ENCODE results near the gene LSM12. TPM values are rescaled to one million over a fixed set of nuclear protein-coding genes. Genes with fewer than 3 reads are reported as not detected.

Gene LSM12
- total RNA-seq, 2 experiments from 2014 or later: 35.4 to 67.9 TPM

- intact Hi-C loops (cut with micrococcal nuclease; ENCODE audit: unreplicated experiment): no loop called here
- POLR2A ChIA-PET: no interaction called here
- no peak for DNase-seq (ENCODE audit: low spot score)
- Histone ChIP-seq H3K79me2 (ENCODE audit: insufficient read depth, low read depth, low read length) (peaks cover 6% of the 10 kb centered on the region; the same call in 1 of the 2 replicates), H2AFZ (ENCODE audit: low read length) (peak overlapping the region; percentile 95; the same call in 1 of the 2 replicates), H3K9me2 (ENCODE audit: insufficient read depth, low read length) (no peaks in the 10 kb centered on the region), H3K4me1 (ENCODE audit: insufficient read depth, low read length, poor library complexity, severe bottlenecking) (peaks cover 11% of the 10 kb centered on the region), H3K36me3 (ENCODE audit: insufficient read depth, low read length) (peaks cover 4% of the 10 kb centered on the region; the same call in 1 of the 2 replicates), H3K4me3 (ENCODE audit: low read depth, low read length, poor library complexity, severe bottlenecking) (peak overlapping the region; percentile 96), H3K9me3 (ENCODE audit: low read length) (no peaks in the 10 kb centered on the region), H4K20me1 (ENCODE audit: insufficient read depth, low read length) (no peaks in the 10 kb centered on the region), H3K4me2 (ENCODE audit: low read length) (peak overlapping the region; percentile 90), H3K27ac (ENCODE audit: low read depth, low read length, poor library complexity, severe bottlenecking) (no peak overlapping the region)
- no TSS peak for BruUV-seq (replicated peaks)
- CTCF ChIA-PET (ENCODE audit: unreplicated experiment): no interaction called here
- TF ChIP-seq EZH2phosphoT487 (IDR thresholded peaks at IDR 0.05; ENCODE audit: borderline replicate concordance, low read depth, low read length) (no peak), CTCF (conservative IDR thresholded peaks at IDR 0.05; ENCODE audit: low read length) (no peak)
These were observed 52.4 kb downstream of the LSM12 start for GRCh38 chr17:44014133-44014436.

- Histone ChIP-seq H3K4me2 (ENCODE audit: low read length) (no peak overlapping the region), H3K4me1 (ENCODE audit: insufficient read depth, low read length, poor library complexity, severe bottlenecking) (peaks cover 22% of the 10 kb centered on the region), H2AFZ (ENCODE audit: low read length) (no peak overlapping the region), H3K9me2 (ENCODE audit: insufficient read depth, low read length) (no peaks in the 10 kb centered on the region), H3K79me2 (ENCODE audit: insufficient read depth, low read depth, low read length) (peaks cover 6% of the 10 kb centered on the region; the same call in 1 of the 2 replicates), H3K9me3 (ENCODE audit: low read length) (no peaks in the 10 kb centered on the region), H3K36me3 (ENCODE audit: insufficient read depth, low read length) (peaks cover 4% of the 10 kb centered on the region; the same call in 1 of the 2 replicates), H4K20me1 (ENCODE audit: insufficient read depth, low read length) (no peaks in the 10 kb centered on the region), H3K27ac (ENCODE audit: low read depth, low read length, poor library complexity, severe bottlenecking) (no peak overlapping the region), H3K4me3 (ENCODE audit: low read depth, low read length, poor library complexity, severe bottlenecking) (no peak overlapping the region)
- BruUV-seq (replicated peaks): no TSS peak
- ChIA-PET CTCF (ENCODE audit: unreplicated experiment) (interaction anchor here (0.5 kb wide), 1 partner anchor 43 kb away, joined by 3 read pairs; no protein-coding TSS in a partner anchor), POLR2A (no interaction called here)
- intact Hi-C loops (cut with micrococcal nuclease; ENCODE audit: unreplicated experiment): no loop called here
- no peak for DNase-seq (ENCODE audit: low spot score)
- TF ChIP-seq EZH2phosphoT487 (IDR thresholded peaks at IDR 0.05; ENCODE audit: borderline replicate concordance, low read depth, low read length) (no peak), CTCF (conservative IDR thresholded peaks at IDR 0.05; ENCODE audit: low read length) (no peak)
These were observed 53.6 kb downstream of the LSM12 start for GRCh38 chr17:44012874-44013273.

GRCh38 chr17:44012391-44012790 is 54.1 kb downstream of the LSM12 start:
- CTCF ChIA-PET (ENCODE audit: unreplicated experiment): interaction anchor here (0.5 kb wide), 1 partner anchor 43 kb away, joined by 3 read pairs; no protein-coding TSS in a partner anchor
- POLR2A ChIA-PET: no interaction called here
- H3K9me3 ChIP-seq (ENCODE audit: low read length): no peaks in the 10 kb centered on the region

More at GRCh38 chr17:44012391-44012790, 54.1 kb downstream of the LSM12 start:
- peaks cover 6% of the 10 kb centered on the region; the same call in 1 of the 2 replicates for H3K79me2 ChIP-seq (ENCODE audit: insufficient read depth, low read depth, low read length)
- H3K4me2 ChIP-seq (ENCODE audit: low read length): no peak overlapping the region
- no peaks in the 10 kb centered on the region for H3K9me2 ChIP-seq (ENCODE audit: insufficient read depth, low read length)
- peaks cover 26% of the 10 kb centered on the region for H3K4me1 ChIP-seq (ENCODE audit: insufficient read depth, low read length, poor library complexity, severe bottlenecking)
- BruUV-seq (replicated peaks): no TSS peak
- H4K20me1 ChIP-seq (ENCODE audit: insufficient read depth, low read length): no peaks in the 10 kb centered on the region
- H3K27ac ChIP-seq (ENCODE audit: low read depth, low read length, poor library complexity, severe bottlenecking): no peak overlapping the region
- H3K36me3 ChIP-seq (ENCODE audit: insufficient read depth, low read length): peaks cover 4% of the 10 kb centered on the region; the same call in 1 of the 2 replicates
- TF ChIP-seq CTCF (conservative IDR thresholded peaks at IDR 0.05; ENCODE audit: low read length): no peak
- no peak for TF ChIP-seq EZH2phosphoT487 (IDR thresholded peaks at IDR 0.05; ENCODE audit: borderline replicate concordance, low read depth, low read length)
- no peak for DNase-seq (ENCODE audit: low spot score)
- intact Hi-C loops (cut with micrococcal nuclease; ENCODE audit: unreplicated experiment): no loop called here
- H2AFZ ChIP-seq (ENCODE audit: low read length): no peak overlapping the region
- H3K4me3 ChIP-seq (ENCODE audit: low read depth, low read length, poor library complexity, severe bottlenecking): no peak overlapping the region

All from OCI-LY7 (cell line).